ENCODE measurements around the gene CYP26B1. TPM values are rescaled to one million over a fixed set of nuclear protein-coding genes. Genes with fewer than 3 reads are reported as not detected.

CYP26B1 gene
- total and polyA plus RNA-seq, 2 donors (not counting 3 experiments of a cell fraction or from before 2014, with no cell fraction given) = 0.30 to 1.1 TPM

GRCh38 chr2:72181616-72182015 is 34.0 kb upstream of the CYP26B1 start:
- CTCF ChIA-PET = no interaction called here

More at GRCh38 chr2:72181616-72182015, 34.0 kb upstream of the CYP26B1 start:
- Histone ChIP-seq H3K9me3 (replicated peaks; ENCODE audit: control insufficient read depth, insufficient read depth, low read length) (no peaks in the 10 kb centered on the region), H3K27me3 (ENCODE audit: control insufficient read depth in 2 of 2, insufficient read depth in 2 of 2, low read length in 2 of 2) (no peaks in the 10 kb centered on the region), H3K4me3 (replicated peaks in 1 of 3; ENCODE audit: insufficient read depth in 1 of 3, low read depth in 1 of 3, low read length in 3 of 3) (no peak overlapping the region), H3K9me1 (replicated peaks; ENCODE audit: control insufficient read depth, extremely low read depth, insufficient read depth, low read length) (no peaks in the 10 kb centered on the region), H3K36me3 (ENCODE audit: control insufficient read depth in 2 of 2, extremely low read depth in 1 of 2, insufficient read depth in 2 of 2, low read length in 2 of 2) (no peaks in the 10 kb centered on the region), H3K4me2 (ENCODE audit: insufficient read depth, low read length) (no peak overlapping the region), H2AFZ (ENCODE audit: low read depth, low read length) (no peak overlapping the region), H4K20me1 (replicated peaks; ENCODE audit: control insufficient read depth, extremely low read depth, insufficient read depth, low read length) (no peaks in the 10 kb centered on the region), H3K79me2 (ENCODE audit: control insufficient read depth, insufficient read depth, low read length) (no peaks in the 10 kb centered on the region), H3K4me1 (ENCODE audit: control insufficient read depth, extremely low read depth, insufficient read depth, low read length) (no peaks in the 10 kb centered on the region), H3K9ac (replicated peaks; ENCODE audit: extremely low read depth, insufficient read depth, low read length) (no peak overlapping the region), H3K27ac (ENCODE audit: insufficient read depth, low read depth, low read length) (no peak overlapping the region)
- DNase-seq (ENCODE audit: low read depth, low spot score) = no peak
- POLR2A ChIA-PET = no interaction called here
- no TSS peak for BruUV-seq (replicated peaks)
- dilution Hi-C loops (cut with MboI; ENCODE audit: extremely low pct_ligation_motif_present, low sequenced_read_pairs) = no loop called here
- TF ChIP-seq GATA2 (IDR thresholded peaks at IDR 0.05; ENCODE audit: insufficient read depth, insufficient read length, low read depth, low read length) (no peak), EZH2 (IDR thresholded peaks at IDR 0.05; ENCODE audit: borderline replicate concordance, low read depth, low read length, severe bottlenecking) (no peak), POLR2AphosphoS5 (IDR thresholded peaks at IDR 0.05; ENCODE audit: insufficient read depth, low read depth, low read length) (no peak), CTCF (IDR thresholded peaks at IDR 0.05; ENCODE audit: extremely low read depth in 1 of 2, insufficient read depth in 1 of 2, low read depth in 1 of 2, low read length in 2 of 2) (no peak), POLR2A (IDR thresholded peaks at IDR 0.05; ENCODE audit: low read depth, low read length) (no peak), FOS (IDR thresholded peaks at IDR 0.05; ENCODE audit: borderline replicate concordance, insufficient read depth, low read length) (no peak), JUN (IDR thresholded peaks at IDR 0.05; ENCODE audit: borderline replicate concordance, insufficient read depth, insufficient read length, low read depth) (no peak), MYC (IDR thresholded peaks at IDR 0.05; ENCODE audit: low read depth, low read length) (no peak), MAX (IDR thresholded peaks at IDR 0.05; ENCODE audit: insufficient read depth, insufficient read length) (no peak)
- intact Hi-C loops (cut with micrococcal nuclease) = no loop called here
- FAIRE-seq = no peak
